ENCODE measurements around the gene KIAA0825. TPM values are rescaled to one million over a fixed set of nuclear protein-coding genes. Genes with fewer than 3 reads are reported as not detected.
A peak's percentile ranks its signal among the peaks of the same experiment; 100 is the strongest.

KIAA0825 gene
- total RNA-seq, 1 donor from 2014 or later: 0.92 TPM

DNA sequence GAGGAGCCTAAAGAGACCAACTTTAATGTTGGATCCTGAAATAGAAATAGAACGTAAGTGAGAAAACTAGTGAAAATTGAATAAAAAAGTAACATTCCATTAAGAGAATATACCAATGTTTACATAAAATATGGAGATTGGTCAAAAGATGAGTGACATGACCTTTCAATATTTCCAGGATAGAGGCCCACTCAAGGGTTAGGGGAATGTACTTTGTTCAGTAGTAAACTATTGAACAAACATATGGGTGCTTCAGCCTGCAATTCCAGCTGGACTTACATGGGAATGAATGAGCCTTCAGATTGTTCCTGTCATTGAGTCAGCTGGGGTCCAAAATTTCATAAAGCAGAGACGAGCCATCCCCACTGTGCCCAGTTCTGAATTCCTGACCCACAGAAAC is 505.3 kb downstream of the KIAA0825 start:
- H3K4me3 ChIP-seq (ENCODE audit: low read depth, low read length): no peak overlapping the region
- TF ChIP-seq, protein P1, sequence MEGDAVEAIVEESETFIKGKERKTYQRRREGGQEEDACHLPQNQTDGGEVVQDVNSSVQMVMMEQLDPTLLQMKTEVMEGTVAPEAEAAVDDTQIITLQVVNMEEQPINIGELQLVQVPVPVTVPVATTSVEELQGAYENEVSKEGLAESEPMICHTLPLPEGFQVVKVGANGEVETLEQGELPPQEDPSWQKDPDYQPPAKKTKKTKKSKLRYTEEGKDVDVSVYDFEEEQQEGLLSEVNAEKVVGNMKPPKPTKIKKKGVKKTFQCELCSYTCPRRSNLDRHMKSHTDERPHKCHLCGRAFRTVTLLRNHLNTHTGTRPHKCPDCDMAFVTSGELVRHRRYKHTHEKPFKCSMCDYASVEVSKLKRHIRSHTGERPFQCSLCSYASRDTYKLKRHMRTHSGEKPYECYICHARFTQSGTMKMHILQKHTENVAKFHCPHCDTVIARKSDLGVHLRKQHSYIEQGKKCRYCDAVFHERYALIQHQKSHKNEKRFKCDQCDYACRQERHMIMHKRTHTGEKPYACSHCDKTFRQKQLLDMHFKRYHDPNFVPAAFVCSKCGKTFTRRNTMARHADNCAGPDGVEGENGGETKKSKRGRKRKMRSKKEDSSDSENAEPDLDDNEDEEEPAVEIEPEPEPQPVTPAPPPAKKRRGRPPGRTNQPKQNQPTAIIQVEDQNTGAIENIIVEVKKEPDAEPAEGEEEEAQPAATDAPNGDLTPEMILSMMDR (conservative IDR thresholded peaks at IDR 0.05; ENCODE audit: low read depth, low read length): no peak

DNA sequence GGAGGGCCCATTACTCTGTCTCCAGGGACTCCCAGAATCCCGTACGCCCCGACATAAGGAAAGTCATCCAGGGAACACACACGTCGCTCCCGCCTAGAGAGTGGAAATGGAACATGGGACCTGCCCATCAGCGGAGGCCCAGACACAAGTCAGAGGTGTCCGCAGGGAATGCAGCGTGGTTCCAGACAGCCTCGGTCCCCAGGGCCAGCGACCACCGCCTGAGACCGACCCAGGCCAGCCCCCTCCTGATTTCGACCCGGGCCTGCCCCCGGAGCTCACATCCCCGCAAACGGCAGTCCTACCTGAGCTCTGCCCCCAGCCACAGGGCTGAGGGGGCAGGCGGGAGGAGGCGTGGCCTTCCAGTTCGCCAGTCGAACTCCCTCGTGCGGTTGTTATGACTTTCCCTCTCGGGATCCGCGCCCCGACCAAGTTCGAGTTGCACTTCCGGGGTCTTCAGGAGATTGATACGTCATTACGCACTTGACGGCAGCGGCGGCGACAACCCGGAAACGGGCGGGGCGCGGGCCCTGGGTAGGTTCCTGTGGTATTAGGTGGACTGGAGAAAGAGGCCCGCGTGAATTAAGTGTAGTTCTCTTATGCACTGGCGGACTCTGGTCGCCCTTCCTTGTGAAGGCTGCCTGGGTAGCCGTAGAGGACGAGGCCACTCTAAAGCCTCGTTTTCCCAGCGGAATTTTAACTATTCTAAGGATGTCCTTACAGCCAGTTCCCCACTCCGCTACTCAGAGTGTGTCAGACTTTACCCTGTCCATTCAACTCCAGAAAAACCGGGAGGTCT is 507.0 kb downstream of the KIAA0825 start:
- TF ChIP-seq, protein P1 (conservative IDR thresholded peaks at IDR 0.05; ENCODE audit: low read depth, low read length): peak; percentile 20
- peak overlapping the region; percentile 86 for H3K4me3 ChIP-seq (ENCODE audit: low read depth, low read length)
- peak; percentile 74 for DNase-seq (ENCODE audit: low read depth)

More for the DNA sequence above, 505.3 kb downstream of the KIAA0825 start:
- no peak for DNase-seq (ENCODE audit: low read depth)

DNA sequence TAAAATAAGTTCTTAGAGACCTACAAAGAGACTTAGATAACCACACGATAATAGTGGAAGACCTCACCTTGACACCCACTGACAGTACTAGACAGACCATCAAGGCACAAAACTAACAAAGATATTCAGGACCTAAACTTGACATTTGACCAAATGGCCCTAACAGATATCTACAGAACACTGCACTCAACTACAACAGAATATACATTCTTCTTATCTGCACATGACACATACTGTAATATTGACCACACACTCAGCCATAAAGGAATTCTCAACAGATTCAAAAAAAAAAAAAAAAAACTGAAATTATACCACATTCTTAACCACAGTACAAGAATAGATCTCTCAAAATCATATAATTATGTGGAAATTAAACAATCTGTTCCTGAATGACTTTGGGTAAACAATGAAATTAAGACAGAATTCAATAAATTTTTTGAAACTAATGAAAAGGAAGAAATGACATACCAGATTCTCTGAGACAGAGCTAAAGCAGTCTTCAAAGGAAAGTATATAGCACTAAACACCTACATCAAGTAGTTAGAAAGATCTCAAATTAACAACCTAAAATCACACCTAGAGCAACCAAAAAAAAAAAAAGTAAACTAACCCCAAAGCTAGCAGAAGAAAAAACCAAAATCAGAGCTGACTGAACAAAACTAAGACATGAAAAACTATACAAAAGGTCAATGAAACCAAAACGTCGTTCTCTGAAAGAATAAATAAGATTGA is 514.7 kb downstream of the KIAA0825 start:
- TF ChIP-seq, protein P1 (conservative IDR thresholded peaks at IDR 0.05; ENCODE audit: low read depth, low read length): no peak
- no peak overlapping the region for H3K4me3 ChIP-seq (ENCODE audit: low read depth, low read length)
- DNase-seq (ENCODE audit: low read depth): no peak

Other genes with a start within 250 kb of the KIAA0825 start
- 8.9 and 13.1 TPM in 2 replicates for gene SLF1, start 65 bp upstream of the KIAA0825 start, total RNA-seq

Measured in epithelial cell of proximal tubule (primary cell).